GM19455 (cell line): ENCODE results near the gene ST6GALNAC3.
"Not testable (repeated sequence)": the region's sequence is repeated elsewhere in the genome, so short reads cannot be mapped to it uniquely, and the experiment has no call there.

Source experiments
- ATAC-seq: cut with Tn5 transposase; IDR thresholded peaks from one replicate; pipeline ENCODE4 v1.9.1; 2021; ENCODE audit not compliant: unreplicated experiment

Gene ST6GALNAC3

GRCh38 chr1:76238094-76238628 lies 163.6 kb downstream of the ST6GALNAC3 start:
- ATAC-seq: no peak

DNA sequence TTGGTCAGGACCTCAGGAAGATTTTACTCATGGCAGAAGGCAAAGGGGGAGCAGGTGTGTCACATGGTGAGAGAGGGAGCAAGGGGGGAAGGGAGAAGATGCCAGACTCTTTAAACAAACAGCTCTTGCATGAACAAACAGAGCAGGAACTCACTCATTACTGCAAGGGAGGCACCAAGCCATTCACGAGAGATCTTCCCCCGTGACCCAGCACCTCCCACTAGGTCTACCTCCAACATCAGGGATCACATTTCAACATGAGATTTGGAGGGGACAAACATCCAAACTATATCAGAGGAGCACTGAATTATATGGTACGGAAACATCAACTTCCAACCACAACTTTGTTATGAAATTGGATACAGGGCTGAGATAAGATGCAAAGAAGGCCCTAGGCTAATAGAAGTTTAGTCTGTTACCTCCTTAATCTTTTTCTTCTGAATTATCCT lies 164.9 kb downstream of the ST6GALNAC3 start:
- ATAC-seq: no peak

- ATAC-seq: no peak
These were observed 165.8 kb downstream of the ST6GALNAC3 start for GRCh38 chr1:76240316-76240715.

DNA sequence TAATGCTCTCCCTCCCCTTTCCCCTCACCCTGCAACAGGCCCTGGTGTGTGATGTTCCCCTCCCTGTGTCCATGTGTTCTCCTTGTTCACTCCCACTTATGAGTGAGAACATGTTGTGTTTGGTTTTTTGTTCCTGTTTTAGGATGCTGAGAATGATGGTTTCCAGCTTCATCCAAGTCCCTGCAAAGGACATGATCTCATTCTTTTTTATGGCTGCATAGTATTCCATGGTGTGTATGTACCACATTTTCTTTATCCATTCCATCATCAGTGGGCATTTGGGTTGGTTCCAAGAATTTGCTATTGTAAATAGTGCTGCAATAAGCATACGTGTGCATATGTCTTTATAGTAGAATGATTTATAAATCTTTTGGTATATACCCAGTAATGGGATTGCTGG lies 168.0 kb downstream of the ST6GALNAC3 start:
- ATAC-seq: not testable (repeated sequence)

GRCh38 chr1:76247261-76247852 lies 172.8 kb downstream of the ST6GALNAC3 start:
- ATAC-seq: no peak

DNA sequence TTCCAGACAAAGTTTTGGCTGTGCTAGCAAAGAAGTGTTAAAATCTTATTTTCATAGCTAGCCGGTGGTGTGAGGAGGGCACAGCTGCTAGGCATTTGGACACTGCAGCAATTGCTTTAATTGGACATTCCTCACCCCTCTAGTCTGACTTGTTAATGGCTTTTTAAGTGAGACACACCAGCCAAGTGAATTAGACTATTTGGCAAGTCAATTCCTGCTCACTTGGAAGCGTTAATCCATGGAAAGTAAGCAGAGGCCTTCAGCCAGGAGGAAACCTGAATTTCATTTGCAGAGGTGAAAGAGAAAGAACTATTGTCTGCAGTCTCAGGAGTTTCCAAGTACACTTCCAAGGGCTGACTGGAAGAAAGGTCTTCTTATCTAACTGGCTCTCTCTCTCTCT lies 175.7 kb downstream of the ST6GALNAC3 start:
- ATAC-seq: no peak

- no peak for ATAC-seq
These were observed 177.9 kb downstream of the ST6GALNAC3 start for GRCh38 chr1:76252431-76252830.

GRCh38 chr1:76254104-76255030 lies 179.8 kb downstream of the ST6GALNAC3 start:
- ATAC-seq: no peak

GRCh38 chr1:76256289-76257223 lies 182.0 kb downstream of the ST6GALNAC3 start:
- no peak for ATAC-seq

- no peak for ATAC-seq
These were observed 183.3 kb downstream of the ST6GALNAC3 start for GRCh38 chr1:76257823-76258222.

- no peak for ATAC-seq
These were observed 184.7 kb downstream of the ST6GALNAC3 start for GRCh38 chr1:76259270-76259669.

GRCh38 chr1:76260279-76260678 lies 185.7 kb downstream of the ST6GALNAC3 start:
- ATAC-seq: no peak

DNA sequence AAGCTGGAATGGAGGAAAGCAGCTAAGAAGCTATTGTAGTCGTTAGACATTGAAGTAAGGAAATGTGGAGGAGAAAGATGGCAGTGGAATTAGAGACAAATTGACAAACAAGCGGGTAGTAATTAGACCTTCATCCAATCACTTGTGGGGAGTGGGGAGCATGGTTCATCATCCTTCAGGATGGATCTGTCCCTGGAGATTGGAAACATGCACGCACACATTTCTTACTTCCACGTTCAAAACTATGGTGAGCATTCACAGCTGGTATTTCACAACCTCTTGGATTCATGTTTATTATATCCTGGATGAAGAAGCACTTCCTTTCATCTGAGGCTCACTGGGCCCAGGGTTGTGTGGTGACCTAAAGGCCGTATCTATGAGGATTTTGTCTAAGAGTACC lies 188.1 kb downstream of the ST6GALNAC3 start:
- no peak for ATAC-seq

GRCh38 chr1:76264642-76265041 lies 190.1 kb downstream of the ST6GALNAC3 start:
- no peak for ATAC-seq

- no peak for ATAC-seq
These were observed 192.2 kb downstream of the ST6GALNAC3 start for GRCh38 chr1:76266762-76267161.

GRCh38 chr1:76267631-76268030 lies 193.1 kb downstream of the ST6GALNAC3 start:
- no peak for ATAC-seq

DNA sequence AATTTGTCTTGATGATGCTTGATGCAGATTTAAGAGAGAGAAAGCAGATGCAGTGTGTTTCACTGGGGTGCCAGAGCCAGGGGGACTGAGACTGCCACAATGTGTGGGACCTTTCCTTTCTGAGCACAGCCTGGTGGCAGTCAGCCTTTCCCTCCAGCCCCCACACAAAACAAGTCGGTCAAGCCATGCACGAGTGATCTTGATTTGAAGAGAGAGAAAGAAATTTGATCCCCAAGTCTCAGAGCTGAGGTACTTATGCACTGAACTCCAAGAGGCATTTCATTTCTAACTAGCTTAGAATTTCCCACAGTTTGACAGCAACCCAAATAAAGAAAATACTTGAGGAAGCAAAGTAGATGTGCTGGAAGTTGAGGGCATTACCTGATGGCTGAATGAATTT lies 193.8 kb downstream of the ST6GALNAC3 start:
- no peak for ATAC-seq

GRCh38 chr1:76269155-76269554 lies 194.6 kb downstream of the ST6GALNAC3 start:
- ATAC-seq: no peak

DNA sequence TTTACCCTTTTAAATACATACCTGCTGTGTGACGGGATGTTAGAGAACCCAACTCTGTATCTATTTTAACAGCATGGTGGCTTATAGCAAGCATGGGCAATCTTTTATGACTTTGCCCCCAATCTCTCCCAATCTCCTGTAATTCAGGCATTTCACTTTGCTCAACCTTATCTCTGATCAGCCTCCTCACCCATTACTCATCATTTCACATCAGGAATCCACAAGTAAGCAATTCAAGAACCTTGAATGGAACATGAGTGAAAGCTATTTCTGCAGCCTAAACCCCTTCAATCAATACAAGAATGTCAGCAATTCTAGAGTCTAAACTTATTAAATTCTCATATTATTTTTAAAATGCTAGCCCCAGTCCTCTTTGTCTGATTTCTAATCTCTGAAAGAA lies 199.8 kb downstream of the ST6GALNAC3 start:
- ATAC-seq: no peak

DNA sequence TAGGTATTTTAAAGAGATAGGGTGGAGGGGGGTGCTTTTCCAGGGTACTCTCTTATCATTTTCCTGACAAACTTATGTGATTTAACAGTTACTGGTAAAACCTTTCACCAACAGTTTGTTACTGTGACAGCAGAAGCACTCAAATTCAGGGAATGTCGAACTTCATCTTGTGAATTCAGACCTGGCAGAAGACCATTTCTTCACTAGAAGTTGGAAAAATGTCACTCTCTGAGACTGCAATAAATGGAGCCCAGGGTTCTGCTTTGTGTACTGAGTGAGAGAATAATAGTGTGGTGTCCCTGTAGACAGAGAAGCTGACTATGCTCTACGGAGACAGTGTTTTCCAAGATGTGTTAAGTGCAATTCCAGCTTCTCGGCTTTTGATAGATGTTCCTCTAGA lies 200.2 kb downstream of the ST6GALNAC3 start:
- ATAC-seq: no peak

DNA sequence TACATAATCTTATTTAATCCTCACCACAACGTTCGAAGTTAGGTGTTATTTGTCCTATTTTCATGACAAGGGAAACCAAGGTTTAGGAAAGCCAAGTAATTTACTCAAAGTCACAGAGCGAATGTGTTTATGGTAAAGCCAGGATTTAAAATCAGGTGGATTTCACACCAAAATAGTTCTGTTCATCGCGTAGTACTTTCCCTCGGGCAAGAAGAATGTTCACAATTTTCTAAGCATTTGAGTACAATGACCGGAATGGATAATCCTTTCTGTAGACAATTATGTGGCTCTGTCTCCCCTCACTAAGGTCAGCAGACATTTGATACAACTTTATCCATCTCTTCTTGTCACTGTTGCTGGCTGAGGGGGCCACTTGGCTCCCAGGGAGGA lies 204.2 kb downstream of the ST6GALNAC3 start:
- no peak for ATAC-seq
